HFFc6 (cell line): Measurements from ENCODE around the gene VEPH1. TPM values are rescaled to one million over a fixed set of nuclear protein-coding genes. Genes with fewer than 3 reads are reported as not detected.

Source experiments
- DNase-seq: peaks from one replicate; pipeline ENCODE4 v3.0.0-alpha.2; 2018
- H3K27ac Mint-ChIP-seq: 2 replicates; pipeline ENCODE4 v1.8.0; 2020; ENCODE audit warnings: mild to moderate bottlenecking, mixed read lengths
- H3K27me3 Mint-ChIP-seq: 2 replicates; pipeline ENCODE4 v1.8.0; 2021; ENCODE audit warnings: mild to moderate bottlenecking, moderate library complexity, mixed read lengths; ENCODE audit not compliant: insufficient read depth
- H3K36me3 Mint-ChIP-seq: 2 replicates; pipeline ENCODE4 v1.8.0; 2021; ENCODE audit warnings: low read depth, mixed read lengths
- H3K4me1 Mint-ChIP-seq: 2 replicates; pipeline ENCODE4 v1.8.0; 2020; ENCODE audit warnings: low read depth, mixed read lengths
- H3K4me3 Mint-ChIP-seq: 2 replicates; pipeline ENCODE4 v1.8.0; 2020; ENCODE audit warnings: mild to moderate bottlenecking, moderate library complexity, mixed read lengths
- H3K9me3 Mint-ChIP-seq: 2 replicates; pipeline ENCODE4 v1.8.0; 2020; ENCODE audit warnings: mild to moderate bottlenecking, mixed read lengths
- CTCF ChIP-seq: fragments of 200-600 bp; sonication (generic); IDR thresholded peaks from 2 replicates; pipeline ENCODE4 v1.5.0; 2021; ENCODE audit warnings: antibody characterized with exemption, mild to moderate bottlenecking
- total RNA-seq, 6 experiments: library from RNA; stranded (reverse); fragmentation: NEBNext Ultra II Directional; extraction: Animal tissue kit (Norgen Biotek cat#: 25700); gene quantifications; 2 replicates in 1 of 6; 3 replicates in 5 of 6; pipeline ENCODE4 v1.2.3, GENCODE V29; 2021

Gene VEPH1
- total RNA-seq, 6 experiments from 2014 or later: 33.3 to 72.7 (median 63.8) TPM

DNA sequence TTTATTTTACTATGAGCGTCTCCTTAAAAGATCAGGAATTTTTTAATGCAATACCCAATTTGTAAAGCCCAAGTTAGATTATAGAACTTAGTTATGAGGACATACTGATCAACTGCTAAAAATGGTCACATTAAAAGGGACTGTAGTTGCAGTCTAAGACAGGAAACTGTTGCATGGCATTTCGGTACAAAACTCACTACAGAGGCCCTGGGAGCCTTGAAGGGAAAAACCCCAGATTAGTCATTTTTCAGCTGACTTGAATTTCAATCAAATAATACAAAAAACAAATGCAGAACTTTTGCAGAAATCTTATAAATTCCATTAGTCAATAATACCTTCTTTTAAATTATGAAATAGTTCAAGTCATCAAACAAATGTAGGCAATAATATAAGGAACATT, 73.5 kb downstream of the VEPH1 start:
- peaks cover 29% of the 10 kb centered on the region for H3K4me1 Mint-ChIP-seq
- no peak for DNase-seq
- H3K36me3 Mint-ChIP-seq: peaks cover 28% of the 10 kb centered on the region
- H3K4me3 Mint-ChIP-seq: no peak overlapping the region
- TF ChIP-seq CTCF: no peak
- H3K27me3 Mint-ChIP-seq: no peaks in the 10 kb centered on the region
- peak overlapping the region; percentile 48 for H3K27ac Mint-ChIP-seq
- no peaks in the 10 kb centered on the region; the same call in 1 of the 2 replicates for H3K9me3 Mint-ChIP-seq

DNA sequence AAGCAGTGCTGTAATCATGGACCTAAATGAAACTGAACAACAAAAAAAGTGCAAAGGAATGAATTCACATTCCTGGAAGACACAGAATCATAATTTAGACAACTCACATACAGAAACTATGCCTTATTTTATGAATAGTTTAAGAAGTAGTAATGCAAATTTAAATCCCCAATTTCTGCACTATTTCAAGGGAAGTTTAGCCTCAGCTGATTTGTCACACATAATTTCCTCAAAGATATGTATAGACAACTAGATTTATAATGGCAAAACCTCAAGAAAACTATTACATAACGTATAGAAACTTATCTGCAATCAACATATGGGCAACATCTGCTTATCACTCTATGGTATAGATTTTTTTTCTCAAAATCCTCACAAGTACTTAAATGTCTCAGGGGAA, 74.4 kb downstream of the VEPH1 start:
- no peak overlapping the region for H3K4me3 Mint-ChIP-seq
- no peak for DNase-seq
- no peaks in the 10 kb centered on the region; the same call in 1 of the 2 replicates for H3K9me3 Mint-ChIP-seq
- no peak overlapping the region; the same call in 1 of the 2 replicates for H3K27ac Mint-ChIP-seq
- H3K4me1 Mint-ChIP-seq: peaks cover 37% of the 10 kb centered on the region
- TF ChIP-seq CTCF: no peak
- H3K27me3 Mint-ChIP-seq: no peaks in the 10 kb centered on the region
- peaks cover 37% of the 10 kb centered on the region for H3K36me3 Mint-ChIP-seq

DNA sequence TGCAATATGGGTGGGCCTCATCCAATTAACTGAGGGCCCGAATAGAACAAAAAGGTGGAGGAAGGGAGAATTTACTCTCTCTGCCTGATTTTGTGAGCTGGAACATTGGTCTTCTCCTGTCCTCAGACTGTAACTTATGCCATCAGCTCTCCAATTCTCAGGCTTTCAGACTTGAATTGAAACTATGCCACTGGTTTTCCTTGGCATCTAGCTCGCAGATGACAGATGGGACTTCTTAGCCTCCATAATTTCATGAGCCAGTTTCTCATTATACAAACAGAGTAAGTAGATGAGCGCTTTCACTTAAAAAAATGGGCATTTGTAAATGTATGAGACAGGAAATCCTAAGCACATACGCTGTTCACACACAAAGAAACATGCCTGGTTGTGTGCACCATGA, 75.3 kb downstream of the VEPH1 start:
- Mint-ChIP-seq H3K36me3 (peaks cover 40% of the 10 kb centered on the region), H3K27ac (no peak overlapping the region), H3K27me3 (no peaks in the 10 kb centered on the region), H3K4me1 (peaks cover 47% of the 10 kb centered on the region), H3K9me3 (no peaks in the 10 kb centered on the region; the same call in 1 of the 2 replicates), H3K4me3 (no peak overlapping the region)
- no peak for TF ChIP-seq CTCF
- DNase-seq: no peak

- Mint-ChIP-seq H3K36me3 (peaks cover 75% of the 10 kb centered on the region), H3K4me3 (peak overlapping the region; percentile 32; the same call in 1 of the 2 replicates), H3K4me1 (peaks cover 50% of the 10 kb centered on the region), H3K9me3 (no peaks in the 10 kb centered on the region; the same call in 1 of the 2 replicates), H3K27ac (peak overlapping the region; percentile 73), H3K27me3 (no peaks in the 10 kb centered on the region)
- TF ChIP-seq CTCF: no peak
- peak; percentile 59 for DNase-seq
Observed at GRCh38 chr3:157423337-157423736, 79.9 kb downstream of the VEPH1 start.

GRCh38 chr3:157420606-157421130, 82.5 kb downstream of the VEPH1 start:
- H3K4me3 Mint-ChIP-seq: no peak overlapping the region

More at GRCh38 chr3:157420606-157421130, 82.5 kb downstream of the VEPH1 start:
- Mint-ChIP-seq H3K4me1 (peaks cover 69% of the 10 kb centered on the region), H3K27me3 (no peaks in the 10 kb centered on the region), H3K27ac (0 out of 2 replicates have a peak overlapping the region, but pooled peaks have one; percentile 34), H3K9me3 (no peaks in the 10 kb centered on the region; the same call in 1 of the 2 replicates), H3K36me3 (peaks cover 60% of the 10 kb centered on the region)
- DNase-seq: no peak
- no peak for TF ChIP-seq CTCF
